ENCODE data around the gene HHAT.

- TF ChIP-seq POLR2A (IDR thresholded peaks at IDR 0.05; ENCODE audit: low read length) (no peak), GATA1 (IDR thresholded peaks at IDR 0.05; ENCODE audit: low read depth, low read length) (no peak)
These were observed 304.4 kb downstream of the HHAT start for GRCh38 chr1:210633140-210633539.
